Neural cell (in vitro differentiated cells): ENCODE data around the gene TSPAN3. TPM values are rescaled to one million over a fixed set of nuclear protein-coding genes. Genes with fewer than 3 reads are reported as not detected.

ENCODE experiments used
- H2AFZ ChIP-seq: fragments of 200-600, 300-800 bp; sonication (generic), shearing (Covaris generic); 2 replicates; pipeline ENCODE4 v1.6.0; 2014; ENCODE audit warnings: low read depth, mild to moderate bottlenecking, antibody characterized with exemption, low read length, moderate library complexity
- H3F3A ChIP-seq: fragments of 200-600 bp; shearing (Covaris generic); 2 replicates; pipeline ENCODE4 v1.6.1; 2016; ENCODE audit warnings: mild to moderate bottlenecking, moderate library complexity, mixed read lengths, antibody characterized with exemption, low read length; ENCODE audit not compliant: insufficient read depth, poor library complexity, severe bottlenecking
- H3K27ac ChIP-seq: fragments of 200-600, 300-800 bp; sonication (generic), shearing (Covaris generic); 2 replicates; pipeline ENCODE4 v1.5.1; 2014; ENCODE audit warnings: mild to moderate bottlenecking, low read length, moderate library complexity
- H3K27me3 ChIP-seq: fragments of 300-800, 200-600 bp; sonication (generic), shearing (Covaris generic); 2 replicates; pipeline ENCODE4 v1.6.0; 2014; ENCODE audit warnings: mild to moderate bottlenecking, low read depth, low read length, moderate library complexity; ENCODE audit not compliant: insufficient read depth
- H3K36me3 ChIP-seq: fragments of 300-800, 200-600 bp; sonication (generic), shearing (Covaris generic); 2 replicates; pipeline ENCODE4 v1.5.1; 2014; ENCODE audit warnings: mild to moderate bottlenecking, antibody characterized with exemption, low read length, moderate library complexity; ENCODE audit not compliant: insufficient read depth
- H3K4me2 ChIP-seq: fragments of 300-800, 200-600 bp; sonication (generic), shearing (Covaris generic); 2 replicates; pipeline ENCODE4 v1.6.0; 2014; ENCODE audit warnings: mild to moderate bottlenecking, low read length
- H3K4me3 ChIP-seq: fragments of 300-800, 200-600 bp; sonication (generic), shearing (Covaris generic); 2 replicates; pipeline ENCODE4 v1.5.1; 2014; ENCODE audit warnings: mild to moderate bottlenecking, low read length, moderate library complexity
- H3K79me2 ChIP-seq: fragments of 200-600 bp; shearing (Covaris generic); replicated peaks from 2 replicates; pipeline ENCODE4 v1.6.0; 2014; ENCODE audit warnings: mild to moderate bottlenecking, low read length, moderate library complexity; ENCODE audit not compliant: insufficient read depth
- H3K9ac ChIP-seq: fragments of 300-800, 200-600 bp; sonication (generic), shearing (Covaris generic); 2 replicates; pipeline ENCODE4 v1.6.1; 2016; ENCODE audit warnings: mild to moderate bottlenecking, low read length, mixed read lengths
- H3K9me2 ChIP-seq: fragments of 200-600 bp; shearing (Covaris generic); 2 replicates; pipeline ENCODE4 v1.6.1; 2016; ENCODE audit warnings: mild to moderate bottlenecking, low read length, mixed read lengths; ENCODE audit not compliant: insufficient read depth
- H3K9me3 ChIP-seq: fragments of 200-600, 300-800 bp; sonication (generic), shearing (Covaris generic); 2 replicates; pipeline ENCODE4 v1.6.1; 2016; ENCODE audit warnings: mild to moderate bottlenecking, mixed run types, low read length, moderate library complexity, mixed read lengths
- H4K20me1 ChIP-seq: fragments of 200-600 bp; shearing (Covaris generic); 2 replicates; pipeline ENCODE4 v1.6.1; 2016; ENCODE audit warnings: mild to moderate bottlenecking, mixed run types; ENCODE audit not compliant: insufficient read depth
- CTCF ChIP-seq: fragments of 450-650 bp; IDR thresholded peaks from 2 replicates; pipeline ENCODE4 v1.5.1; 2014; ENCODE audit warnings: antibody characterized with exemption, mild to moderate bottlenecking, moderate library complexity; ENCODE audit not compliant: poor library complexity, severe bottlenecking
- EP300 ChIP-seq: fragments of 450-650 bp; conservative IDR thresholded peaks from 2 replicates; pipeline ENCODE4 v1.6.1; 2014; ENCODE audit warnings: antibody characterized with exemption, mild to moderate bottlenecking, moderate library complexity; ENCODE audit not compliant: poor library complexity, severe bottlenecking
- EZH2 ChIP-seq: fragments of 200-600, 300-800 bp; shearing (Covaris generic), sonication (generic); IDR thresholded peaks from 2 replicates; pipeline ENCODE4 v1.6.1; 2014; ENCODE audit warnings: antibody characterized with exemption, low read length, borderline replicate concordance, mild to moderate bottlenecking; ENCODE audit not compliant: insufficient read depth, poor library complexity, severe bottlenecking
- MXI1 ChIP-seq: fragments of 450-650 bp; conservative IDR thresholded peaks from 2 replicates; pipeline ENCODE4 v1.6.1; 2014; ENCODE audit warnings: antibody characterized with exemption, mild to moderate bottlenecking; ENCODE audit not compliant: poor library complexity, severe bottlenecking
- POLR2AphosphoS5 ChIP-seq: IDR thresholded peaks from 2 replicates; pipeline ENCODE4 v1.6.1; 2012
- RAD21 ChIP-seq: fragments of 450-650 bp; conservative IDR thresholded peaks from 2 replicates; pipeline ENCODE4 v1.6.1; 2014; ENCODE audit warnings: antibody characterized with exemption, mild to moderate bottlenecking, moderate library complexity
- REST ChIP-seq: IDR thresholded peaks from 2 replicates; pipeline ENCODE4 v1.6.1; 2012; ENCODE audit warnings: borderline replicate concordance
- SMC3 ChIP-seq: fragments of 450-650 bp; conservative IDR thresholded peaks from 2 replicates; pipeline ENCODE4 v1.6.1; 2014; ENCODE audit warnings: antibody characterized with exemption, mild to moderate bottlenecking, moderate library complexity; ENCODE audit not compliant: poor library complexity
- TAF1 ChIP-seq: IDR thresholded peaks from 2 replicates; pipeline ENCODE4 v1.6.1; 2012; ENCODE audit warnings: low read depth
- polyA plus RNA-seq: library from polyadenylated mRNA; depleted of rRNA; stranded (reverse); fragments of >200 nt; gene quantifications from 2 replicates; pipeline ENCODE4 v1.2.3, GENCODE V29; 2014

Gene TSPAN3
- polyA plus RNA-seq, 1 donor from 2014 or later = 815 TPM

GRCh38 chr15:77002954-77003912 is 67.7 kb downstream of the TSPAN3 start:
- TF ChIP-seq MXI1 = no peak
- no peak for TF ChIP-seq CTCF
- TF ChIP-seq RAD21 = no peak
- TF ChIP-seq POLR2AphosphoS5 = no peak
- no peak for TF ChIP-seq EP300
- TF ChIP-seq TAF1 = no peak
- no peak for TF ChIP-seq SMC3
- TF ChIP-seq EZH2 = no peak
- no peak for TF ChIP-seq REST
- Histone ChIP-seq H3K79me2 (no peaks in the 10 kb centered on the region), H3F3A (no peaks in the 10 kb centered on the region), H3K9ac (no peak overlapping the region), H3K27me3 (no peaks in the 10 kb centered on the region), H3K27ac (no peak overlapping the region), H2AFZ (no peak overlapping the region), H3K4me3 (no peak overlapping the region), H3K36me3 (no peaks in the 10 kb centered on the region), H3K9me3 (no peaks in the 10 kb centered on the region), H4K20me1 (no peaks in the 10 kb centered on the region), H3K4me2 (no peak overlapping the region), H3K9me2 (no peaks in the 10 kb centered on the region)

GRCh38 chr15:77002436-77002835 is 68.5 kb downstream of the TSPAN3 start:
- TF ChIP-seq CTCF = no peak
- no peak for TF ChIP-seq POLR2AphosphoS5
- no peak for TF ChIP-seq EZH2
- TF ChIP-seq MXI1 = no peak
- no peak for TF ChIP-seq TAF1
- TF ChIP-seq EP300 = no peak
- no peak for TF ChIP-seq RAD21
- TF ChIP-seq REST = no peak
- TF ChIP-seq SMC3 = no peak

More at GRCh38 chr15:77002436-77002835, 68.5 kb downstream of the TSPAN3 start:
- no peak overlapping the region for H3K9ac ChIP-seq
- no peak overlapping the region for H3K4me2 ChIP-seq
- no peak overlapping the region for H3K4me3 ChIP-seq
- no peaks in the 10 kb centered on the region for H3K79me2 ChIP-seq
- no peaks in the 10 kb centered on the region for H4K20me1 ChIP-seq
- H3K36me3 ChIP-seq = no peaks in the 10 kb centered on the region
- no peaks in the 10 kb centered on the region for H3F3A ChIP-seq
- H3K27me3 ChIP-seq = no peaks in the 10 kb centered on the region
- no peak overlapping the region for H3K27ac ChIP-seq
- no peaks in the 10 kb centered on the region for H3K9me2 ChIP-seq
- no peaks in the 10 kb centered on the region for H3K9me3 ChIP-seq
- no peak overlapping the region for H2AFZ ChIP-seq
